Measurements from ENCODE around the gene CACTIN.

- TF ChIP-seq CTCF (conservative IDR thresholded peaks at IDR 0.05; ENCODE audit: low read depth, low read length) (no peak), BHLHE40 (IDR thresholded peaks at IDR 0.05; ENCODE audit: low read depth, low read length) (no peak), RFX5 (IDR thresholded peaks at IDR 0.05; ENCODE audit: low read depth, low read length) (no peak), NFE2L2 (IDR thresholded peaks at IDR 0.05; ENCODE audit: low read depth, low read length) (no peak), SMC3 (IDR thresholded peaks at IDR 0.05; ENCODE audit: low read depth, low read length) (no peak), POLR2A (IDR thresholded peaks at IDR 0.05; ENCODE audit: low read depth, low read length) (no peak), RAD21 (IDR thresholded peaks at IDR 0.05; ENCODE audit: low read length) (no peak), FOS (IDR thresholded peaks at IDR 0.05; ENCODE audit: low read depth, low read length) (no peak), ELK1 (IDR thresholded peaks at IDR 0.05; ENCODE audit: borderline replicate concordance, low read depth, low read length) (no peak), CEBPB (IDR thresholded peaks at IDR 0.05; ENCODE audit: low read depth, low read length) (no peak), MAFK (IDR thresholded peaks at IDR 0.05; ENCODE audit: low read depth, low read length) (no peak)
Observed at GRCh38 chr19:3578390-3578789, 48.2 kb downstream of the CACTIN start.

Measured in IMR-90 (cell line).